Measurements from ENCODE around the gene TMEM69. TPM values are rescaled to one million over a fixed set of nuclear protein-coding genes. Genes with fewer than 3 reads are reported as not detected.
"Not testable (repeated sequence)": the region's sequence is repeated elsewhere in the genome, so short reads cannot be mapped to it uniquely, and the experiment has no call there.

Gene TMEM69
- total RNA-seq, 1 experiment from 2014 or later: 37.6 TPM

GRCh38 chr1:45677751-45678245, 10.2 kb upstream of the TMEM69 start:
- no peak for DNase-seq (ENCODE audit: low read depth)

DNA sequence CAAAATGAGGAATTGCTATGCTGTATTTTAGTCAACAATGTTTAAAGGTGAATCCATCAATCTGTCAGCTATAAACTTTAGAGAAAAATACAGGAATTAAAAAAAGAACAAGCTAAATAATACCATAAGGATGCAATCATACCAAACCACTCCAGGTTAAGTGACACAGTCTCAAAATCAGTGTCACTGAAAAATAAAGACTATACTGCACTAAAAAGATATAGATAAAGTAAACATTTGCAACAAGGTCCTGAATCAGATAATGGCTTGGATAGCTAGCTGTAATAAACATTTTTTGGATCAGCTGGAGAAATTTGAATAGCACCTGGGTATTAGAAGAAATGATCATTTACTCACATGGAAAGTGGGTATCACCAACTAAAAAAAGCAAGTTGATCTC, 9.5 kb upstream of the TMEM69 start:
- DNase-seq (ENCODE audit: low read depth): no peak

DNA sequence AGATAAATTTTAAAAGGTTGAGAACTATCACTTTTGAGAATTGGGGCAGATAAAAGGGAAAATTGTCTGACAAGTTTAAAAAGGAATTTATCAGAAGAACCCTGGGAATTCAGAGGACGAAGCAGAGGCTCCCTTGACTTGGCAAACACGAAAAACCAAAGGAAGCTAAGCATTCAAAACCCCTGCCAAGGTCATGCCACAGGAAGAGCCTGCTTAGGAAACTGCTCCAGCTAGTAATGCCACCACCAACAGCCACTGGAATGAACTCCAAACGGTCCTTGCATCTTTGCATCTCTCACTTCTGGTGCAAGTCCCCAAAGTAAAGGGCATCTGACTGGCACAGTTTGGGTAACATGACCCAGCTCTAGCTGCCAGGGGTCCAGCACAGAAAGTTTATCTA, 8.9 kb upstream of the TMEM69 start:
- DNase-seq (ENCODE audit: low read depth): peak; percentile 75

GRCh38 chr1:45682942-45683341, 5.0 kb upstream of the TMEM69 start:
- DNase-seq (ENCODE audit: low read depth): no peak

- DNase-seq (ENCODE audit: low read depth): no peak
Observed at GRCh38 chr1:45684402-45684801, 3.6 kb upstream of the TMEM69 start.

DNA sequence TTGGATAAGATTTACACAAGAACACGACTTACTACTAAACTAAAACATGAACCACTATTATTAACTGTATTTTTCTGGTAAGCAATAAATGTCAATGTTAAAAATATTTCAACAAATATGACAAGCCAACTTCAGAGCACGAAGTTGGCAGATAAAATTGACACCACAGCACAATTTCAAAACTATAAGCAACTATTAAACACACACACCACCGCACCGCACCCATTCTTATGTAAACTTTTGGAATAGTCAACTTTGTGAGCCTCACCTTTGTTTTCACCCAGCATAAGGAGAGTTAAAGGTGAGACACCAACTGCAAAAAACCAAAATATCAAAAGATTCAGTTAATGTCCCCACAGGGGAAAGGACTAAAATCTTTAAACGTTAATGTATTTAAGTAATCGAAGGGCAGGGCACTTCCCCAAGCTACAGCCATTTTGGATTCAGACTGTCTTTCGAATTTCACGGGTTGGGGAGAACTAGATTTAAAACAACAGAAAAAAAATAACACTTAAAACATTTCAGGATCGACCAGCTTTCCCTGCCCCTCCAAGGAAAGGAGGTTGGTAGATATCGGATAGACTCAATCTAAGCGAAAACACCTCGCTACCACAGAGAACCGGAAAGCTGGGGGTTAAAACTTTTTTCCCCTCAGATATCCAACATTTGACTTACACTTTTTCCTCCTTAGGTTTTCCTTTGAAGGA, 2.5 kb upstream of the TMEM69 start:
- no peak for DNase-seq (ENCODE audit: low read depth)

- peak; percentile 63 for DNase-seq (ENCODE audit: low read depth)
Observed at GRCh38 chr1:45686015-45686287, 2.0 kb upstream of the TMEM69 start.

GRCh38 chr1:45686288-45687013, 1.5 kb upstream of the TMEM69 start, which contains the start of gene GPBP1L1:
Gene GPBP1L1, minus strand, starts transcription at chr1:45686533. Its CDS starts 27,446 bp downstream, at chr1:45659087.
- DNase-seq (ENCODE audit: low read depth): peak; percentile 95

DNA sequence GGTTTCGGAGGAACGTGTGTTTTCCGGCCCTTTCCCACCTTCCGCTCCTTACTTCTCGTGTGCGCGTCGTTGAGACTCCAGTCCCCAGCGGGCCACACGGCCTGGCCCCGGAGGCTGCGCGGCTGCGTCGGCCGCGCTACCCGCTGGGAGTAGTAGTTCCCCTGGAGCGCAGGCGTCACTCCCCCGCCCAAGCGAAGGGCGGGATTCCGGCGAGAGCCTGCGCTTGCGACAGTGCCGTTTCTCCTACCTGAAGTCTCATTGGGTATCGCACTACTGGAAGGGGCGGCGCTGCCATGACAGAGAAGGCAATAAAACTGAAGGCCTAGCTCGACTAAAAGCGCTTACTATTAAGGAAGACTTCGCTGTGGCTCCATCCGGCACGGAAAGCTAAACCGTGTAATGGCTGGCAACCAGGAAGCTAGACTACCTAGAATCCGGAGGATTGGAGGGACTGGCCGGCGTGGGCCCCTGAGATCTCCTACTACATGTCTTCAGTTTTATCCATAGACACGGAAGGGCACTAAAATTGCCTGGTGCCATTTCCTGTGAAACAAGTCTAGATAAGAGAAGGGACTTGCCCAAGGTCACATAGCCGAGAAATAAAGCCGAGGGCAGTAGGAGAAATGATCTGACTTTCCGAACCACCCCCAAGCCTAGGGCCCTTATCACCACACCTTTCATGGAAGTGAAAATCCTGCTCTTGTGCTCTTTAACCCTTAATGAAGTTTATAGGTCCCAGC, 797 bp upstream of the TMEM69 start:
- peak; percentile 99 for DNase-seq (ENCODE audit: low read depth)

DNA sequence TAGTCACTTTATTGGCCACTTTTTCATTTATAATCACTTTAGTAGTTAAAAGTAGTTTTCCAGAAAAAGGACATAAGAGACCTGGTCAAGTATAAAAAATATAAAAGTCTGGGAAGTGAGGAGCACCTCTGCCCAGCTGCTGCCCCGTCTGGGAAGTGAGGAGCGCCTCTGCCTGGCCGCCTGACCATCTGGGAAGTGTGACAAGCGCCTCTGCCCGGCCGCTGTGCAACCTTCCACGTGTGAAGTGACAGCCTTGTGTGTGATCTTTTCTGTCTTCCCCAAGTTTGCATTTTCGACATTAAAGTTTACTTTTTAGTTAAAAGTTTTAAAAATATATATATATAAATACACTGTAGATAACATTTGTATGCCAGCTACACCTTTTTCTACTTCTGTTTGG, 5.8 kb downstream of the TMEM69 start:
- DNase-seq (ENCODE audit: low read depth): not testable (repeated sequence)

- DNase-seq (ENCODE audit: low read depth): no peak
Observed at GRCh38 chr1:45694823-45695222, 6.8 kb downstream of the TMEM69 start.

DNA sequence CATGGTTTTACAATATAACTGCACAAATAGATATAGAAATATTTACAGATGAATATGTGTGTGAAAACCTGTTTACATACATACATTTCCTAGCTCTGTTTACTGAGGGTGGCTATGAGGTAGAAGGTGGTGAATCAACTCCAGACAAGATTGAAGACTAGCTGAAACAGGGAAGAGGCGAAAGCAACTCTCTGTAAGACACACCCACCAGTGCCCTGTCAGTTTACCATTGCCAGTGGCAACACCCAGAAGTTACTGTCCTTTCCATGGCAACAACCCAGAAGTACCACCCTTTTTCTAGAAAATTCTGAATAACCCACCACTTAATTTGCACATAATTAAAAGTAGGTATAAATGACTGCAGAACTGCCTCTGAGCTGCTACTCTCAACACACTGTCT, 16.7 kb downstream of the TMEM69 start:
- no peak for DNase-seq (ENCODE audit: low read depth)

- DNase-seq (ENCODE audit: low read depth): no peak
Observed at GRCh38 chr1:45713711-45714110, 25.7 kb downstream of the TMEM69 start.

GRCh38 chr1:45716700-45717099, 28.7 kb downstream of the TMEM69 start:
- DNase-seq (ENCODE audit: low read depth): no peak

GRCh38 chr1:45717386-45717785, 29.4 kb downstream of the TMEM69 start:
- DNase-seq (ENCODE audit: low read depth): not testable (repeated sequence)

DNA sequence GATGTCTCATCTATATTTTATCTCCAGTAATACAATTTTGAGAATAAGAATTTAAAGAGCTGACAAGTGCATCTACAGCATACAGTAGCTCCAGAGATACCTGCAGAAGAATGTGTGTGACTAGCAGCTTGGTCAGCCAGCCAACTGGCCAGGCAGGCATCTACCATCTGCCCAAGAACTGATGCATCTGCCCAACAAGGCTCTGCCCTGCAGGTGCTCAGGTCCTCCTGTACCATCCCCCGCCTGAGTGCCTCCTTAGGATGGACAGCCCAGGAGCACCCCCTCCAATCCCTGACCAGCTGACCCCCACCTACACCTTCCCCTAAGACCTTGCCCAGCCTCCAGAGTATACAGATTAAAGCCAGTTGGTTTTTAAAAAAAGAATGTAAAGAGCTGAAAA, 30.3 kb downstream of the TMEM69 start:
- no peak for DNase-seq (ENCODE audit: low read depth)

GRCh38 chr1:45721207-45721606, 33.2 kb downstream of the TMEM69 start:
- no peak for DNase-seq (ENCODE audit: low read depth)

- DNase-seq (ENCODE audit: low read depth): peak; percentile 15
Observed at GRCh38 chr1:45722809-45723208, 34.8 kb downstream of the TMEM69 start.

DNA sequence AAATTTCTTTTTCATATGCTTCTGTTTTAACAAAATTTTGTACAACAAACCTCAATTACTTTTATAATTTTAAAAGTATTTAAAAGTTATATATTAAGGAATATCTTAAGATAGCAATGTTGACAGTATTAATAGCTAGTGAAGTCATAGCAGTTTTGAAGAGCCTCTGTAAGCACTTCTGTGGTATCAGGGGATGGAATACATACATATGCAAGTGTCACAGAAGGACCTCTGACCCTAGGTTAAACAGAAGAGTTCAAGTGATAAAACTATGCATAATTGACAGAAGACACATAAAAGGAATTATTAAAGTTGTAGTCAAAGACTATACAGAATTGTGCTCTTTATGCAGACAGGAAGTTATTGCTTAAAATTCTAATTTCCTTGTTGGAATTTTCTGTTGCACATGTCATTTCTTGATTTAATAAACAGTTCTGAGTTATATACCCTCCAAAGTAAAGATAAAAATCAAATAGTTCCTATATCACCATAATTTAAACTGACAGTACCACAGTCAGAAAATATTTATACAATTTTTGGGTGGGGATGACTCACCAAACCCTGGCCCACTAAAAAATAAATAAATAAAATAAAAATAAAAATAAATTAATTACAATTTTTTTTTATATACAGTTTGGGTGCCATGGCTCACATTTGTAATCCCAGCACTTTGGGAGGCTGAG, 35.4 kb downstream of the TMEM69 start:
- DNase-seq (ENCODE audit: low read depth): no peak

DNA sequence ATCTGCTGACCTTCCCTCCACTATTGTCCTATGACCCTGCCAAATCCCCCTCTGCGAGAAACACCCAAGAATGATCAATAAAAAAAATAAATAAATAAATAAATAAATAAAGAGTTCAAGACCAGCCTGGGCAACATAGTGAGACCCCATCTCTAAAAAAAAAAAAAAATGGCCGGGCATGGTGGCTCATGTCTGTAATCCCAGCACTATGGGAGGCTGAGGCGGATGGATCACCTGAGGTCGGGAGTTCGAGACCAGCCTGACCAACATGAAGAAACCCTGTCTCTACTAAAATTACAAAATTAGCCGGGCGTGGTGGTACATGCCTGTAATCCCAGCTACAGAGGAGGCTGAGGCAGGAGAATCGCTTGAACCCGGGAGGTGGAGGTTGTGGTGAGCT, 38.0 kb downstream of the TMEM69 start:
- DNase-seq (ENCODE audit: low read depth): not testable (repeated sequence)

DNA sequence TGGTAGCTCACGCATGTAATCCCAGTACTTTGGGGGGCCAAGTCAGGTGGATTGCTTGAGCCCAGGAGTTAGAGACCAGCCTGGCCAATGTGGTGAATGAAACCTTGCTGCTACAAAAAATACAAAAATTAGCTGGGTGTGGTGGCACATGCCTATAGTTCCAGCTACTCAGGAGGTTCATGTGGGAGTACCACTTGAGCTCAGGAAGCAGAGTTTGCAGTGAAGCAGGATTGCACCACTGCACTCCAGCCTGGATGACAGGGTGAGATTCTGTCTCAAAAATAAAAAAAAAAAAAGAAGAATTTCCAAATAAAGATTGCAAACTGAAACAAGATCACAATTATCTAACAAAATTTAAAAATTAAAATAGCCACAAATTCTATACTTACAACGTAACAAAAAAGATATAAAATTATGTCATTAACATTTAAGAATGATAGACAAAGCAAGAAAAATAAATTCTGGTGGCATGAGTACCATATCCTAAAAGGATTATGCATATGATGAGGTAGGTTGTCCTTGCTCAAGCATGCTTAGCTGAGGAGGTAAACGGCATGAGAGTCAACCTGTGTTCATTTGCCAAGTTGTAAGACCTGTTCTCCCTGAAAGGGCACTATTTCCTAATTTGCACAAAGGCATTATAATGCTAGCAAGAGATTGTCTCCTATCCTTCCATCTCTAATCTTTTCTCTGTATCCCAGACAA, 42.2 kb downstream of the TMEM69 start:
- DNase-seq (ENCODE audit: low read depth): no peak

Measured in M059J (cell line).